GM19043 (cell line): ENCODE measurements around the gene PJA1.
A peak's percentile ranks its signal among the peaks of the same experiment; 100 is the strongest.

ENCODE experiments used
- ATAC-seq: cut with Tn5 transposase; IDR thresholded peaks from one replicate; pipeline ENCODE4 v1.9.1; 2021; ENCODE audit warnings: low read depth; ENCODE audit not compliant: unreplicated experiment

The PJA1 gene

GRCh38 chrX:69172937-69173336 is 7.7 kb upstream of the PJA1 start:
- no peak for ATAC-seq

DNA sequence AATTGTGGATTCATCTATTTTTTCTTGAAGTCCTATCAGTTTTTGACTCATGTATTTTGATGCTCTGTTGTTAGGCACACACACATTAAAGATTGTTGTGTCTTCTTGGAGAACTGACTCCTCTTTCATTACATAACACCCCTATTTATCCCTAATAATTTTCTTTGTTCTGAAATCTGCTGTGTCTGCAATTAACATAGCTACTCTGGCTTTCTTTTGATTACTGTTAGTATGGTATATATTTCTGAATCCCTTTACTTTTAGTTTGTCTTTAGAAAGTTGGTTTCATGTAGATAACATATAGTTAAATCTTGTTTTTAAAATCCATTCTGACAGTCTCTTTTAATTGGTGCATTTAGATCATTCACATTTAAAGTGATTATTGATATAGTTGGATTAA is 5.1 kb upstream of the PJA1 start:
- ATAC-seq, result no peak

- peak; percentile 63 for ATAC-seq
These were observed 1.1 kb downstream of the PJA1 start for GRCh38 chrX:69163936-69164741.

GRCh38 chrX:69162361-69162865 is 2.8 kb downstream of the PJA1 start:
- no peak for ATAC-seq

GRCh38 chrX:69161786-69162349 is 3.4 kb downstream of the PJA1 start:
- no peak for ATAC-seq

- no peak for ATAC-seq
These were observed 3.9 kb downstream of the PJA1 start for GRCh38 chrX:69161371-69161770.

- ATAC-seq, result peak; percentile 77
These were observed 6.9 kb downstream of the PJA1 start for GRCh38 chrX:69158166-69158980.

GRCh38 chrX:69156638-69157037 is 8.6 kb downstream of the PJA1 start:
- ATAC-seq, result no peak

DNA sequence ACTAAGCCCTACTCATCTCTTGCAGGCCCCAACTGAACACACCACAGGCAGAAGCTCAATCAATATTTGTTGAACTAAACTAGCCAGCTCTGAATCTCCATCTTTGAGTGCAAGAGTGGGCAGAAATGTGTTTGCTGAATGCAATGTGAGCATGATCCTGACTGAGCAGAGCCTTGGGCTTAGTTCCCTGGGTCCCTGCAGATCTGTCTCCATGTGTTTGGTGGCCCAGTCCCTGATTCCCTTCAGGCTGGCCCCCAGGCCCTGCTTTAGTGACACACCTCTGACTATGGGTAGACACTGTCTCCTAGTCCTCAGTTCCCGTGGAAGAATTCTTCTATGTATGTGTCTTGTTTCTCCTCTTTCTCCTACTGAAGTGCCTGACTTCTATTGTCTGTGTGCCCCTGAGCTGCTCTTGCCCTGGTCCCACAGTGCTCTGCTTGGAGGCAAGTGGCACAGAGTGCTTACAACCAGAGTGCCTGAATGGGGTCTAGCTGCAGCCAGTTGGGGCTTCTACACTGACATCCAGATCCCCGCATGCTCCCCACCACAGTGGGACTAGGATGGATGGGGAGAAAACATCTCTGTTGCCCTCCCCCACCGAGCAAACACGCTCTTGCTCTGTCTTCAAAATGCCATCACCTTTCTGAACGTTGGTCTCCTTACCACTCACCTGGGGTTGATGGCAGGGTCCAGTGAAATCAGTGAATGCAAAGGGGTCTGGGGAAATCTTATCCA is 9.3 kb downstream of the PJA1 start:
- no peak for ATAC-seq

DNA sequence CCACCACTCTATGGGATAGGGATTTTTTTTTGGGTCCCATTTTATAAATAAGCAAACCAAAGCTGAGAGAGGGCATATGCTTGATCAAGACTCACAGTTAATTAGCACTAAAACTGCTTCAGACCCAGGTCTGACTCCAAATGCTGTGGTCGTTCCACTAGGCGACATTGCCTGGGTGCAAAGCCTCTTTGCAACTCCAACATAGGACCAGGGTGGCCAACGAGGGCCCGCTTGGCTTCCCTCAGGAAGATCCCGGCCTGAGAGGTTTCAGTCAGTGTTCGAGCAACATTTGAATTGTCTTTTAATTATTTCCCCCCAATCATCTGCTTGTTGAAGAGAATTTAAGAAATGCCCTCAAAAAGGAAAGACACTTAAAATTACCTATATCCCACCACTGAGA is 11.2 kb downstream of the PJA1 start:
- ATAC-seq, result no peak

GRCh38 chrX:69153060-69153730 is 12.1 kb downstream of the PJA1 start:
- ATAC-seq, result no peak

DNA sequence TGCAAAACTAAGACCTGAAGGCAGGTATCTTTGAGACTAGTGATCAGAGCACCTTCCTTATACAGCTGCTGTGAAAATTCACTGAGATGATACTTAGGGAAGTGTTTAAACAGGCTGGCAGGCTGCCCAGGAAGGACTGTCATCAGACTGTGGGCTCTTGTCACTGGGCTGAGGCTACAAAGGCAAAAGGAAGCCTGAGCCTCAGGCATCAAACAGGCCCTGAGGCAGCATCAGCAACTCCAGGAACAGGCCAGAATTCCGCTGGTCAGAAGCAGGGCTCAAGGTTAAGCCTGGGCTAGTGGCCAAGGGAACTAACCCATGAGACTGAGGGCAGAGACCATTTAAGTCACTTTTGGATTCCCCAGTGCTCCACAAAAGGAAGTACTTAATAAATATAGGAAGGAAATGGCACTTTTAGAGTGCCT is 12.8 kb downstream of the PJA1 start:
- ATAC-seq, result no peak

DNA sequence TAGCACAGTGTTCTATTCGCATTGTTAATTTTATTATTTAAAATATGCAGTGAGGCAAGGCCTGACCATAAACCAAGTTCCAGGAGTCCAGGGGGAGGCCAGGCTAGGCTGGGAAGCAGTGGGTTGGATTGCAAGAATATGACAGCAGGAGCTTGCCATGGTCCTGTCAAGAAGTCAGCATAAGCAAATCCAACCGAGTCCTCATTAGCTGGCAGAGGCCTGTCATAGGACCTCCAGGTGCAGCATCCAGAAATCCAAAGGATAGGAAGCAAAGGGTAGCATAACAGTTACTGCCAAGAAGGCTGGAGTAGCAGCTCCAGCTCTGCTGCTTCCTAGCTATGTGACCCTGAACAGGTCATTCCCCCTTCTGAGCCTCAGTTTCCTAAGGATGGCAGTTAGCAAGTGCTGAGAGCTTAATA is 13.4 kb downstream of the PJA1 start:
- ATAC-seq, result no peak

- no peak for ATAC-seq
These were observed 14.8 kb downstream of the PJA1 start for GRCh38 chrX:69150281-69150960.

GRCh38 chrX:69149466-69150280 is 15.6 kb downstream of the PJA1 start:
- no peak for ATAC-seq

GRCh38 chrX:69148946-69149345 is 16.3 kb downstream of the PJA1 start:
- no peak for ATAC-seq

DNA sequence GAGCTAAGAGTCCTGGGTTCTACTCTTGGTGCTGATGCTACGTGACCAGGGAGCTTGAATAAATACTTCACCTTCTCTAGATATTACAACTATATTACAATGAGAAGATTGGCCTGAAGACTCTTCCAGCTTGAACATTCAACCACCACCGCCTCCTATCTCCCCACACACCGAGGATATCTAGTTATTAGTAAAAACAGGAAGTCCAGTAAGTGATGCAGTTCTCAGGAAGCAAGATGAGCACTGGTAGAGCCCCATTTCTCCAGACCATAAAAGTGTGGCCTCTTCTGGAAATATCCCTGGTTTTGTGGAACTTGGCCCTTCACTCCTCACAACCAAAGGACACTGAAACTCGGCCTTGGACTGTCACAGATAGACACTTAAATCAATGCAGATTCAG is 18.5 kb downstream of the PJA1 start:
- ATAC-seq, result no peak

GRCh38 chrX:69145714-69146113 is 19.5 kb downstream of the PJA1 start:
- ATAC-seq, result no peak
